ENCODE results near the gene ADCY3.

- TF ChIP-seq CTCF (IDR thresholded peaks at IDR 0.05 in 4 of 5, conservative IDR thresholded peaks at IDR 0.05 in 1 of 5) = no peak
- TF ChIP-seq POLR2A (IDR thresholded peaks at IDR 0.05) = no peak
Measured at GRCh38 chr2:24872344-24873115, 47.5 kb downstream of the ADCY3 start.
